HepG2 (cell line): ENCODE measurements around the gene NAA15. TPM values are rescaled to one million over a fixed set of nuclear protein-coding genes. Genes with fewer than 3 reads are reported as not detected.

Experiments
- KDM1A ChIP-seq: IDR thresholded peaks from 2 replicates; pipeline ENCODE4 v1.6.1; 2016; ENCODE audit warnings: missing compliant biosample characterization
- USF2 ChIP-seq, 2 experiments: sonication (generic) in 1 of 2; formaldehyde crosslinking in 1 of 2; IDR thresholded peaks; 2 replicates each; pipeline versions ENCODE4 v1.5.1 to v1.6.1; 2011 to 2020; ENCODE audit warnings: borderline replicate concordance in 1 of 2, low read depth in 1 of 2, low read length in 1 of 2, mild to moderate bottlenecking in 1 of 2, missing genetic modification reagents in 1 of 2, moderate library complexity in 1 of 2
- ZNF101 ChIP-seq: sonication (generic); formaldehyde crosslinking; IDR thresholded peaks from 2 replicates; pipeline ENCODE4 v1.4.0; 2020; ENCODE audit warnings: mild to moderate bottlenecking, low read depth, missing genetic modification reagents, borderline replicate concordance
- ZNF143 ChIP-seq: sonication (generic); formaldehyde crosslinking; IDR thresholded peaks from 2 replicates; pipeline ENCODE4 v1.4.0; 2020; ENCODE audit warnings: missing genetic modification reagents
- ZNF646 ChIP-seq: sonication (generic); formaldehyde crosslinking; IDR thresholded peaks from 2 replicates; pipeline ENCODE4 v1.9.0; 2021; ENCODE audit warnings: mild to moderate bottlenecking, missing genetic modification reagents
- polyA plus RNA-seq, 8 experiments: library from polyadenylated mRNA; depleted of rRNA in 3 of 8; stranded (reverse) in 7 of 8; unstranded in 1 of 8; fragments of >200 nt; fragmentation: Illumina TruSeq in 4 of 8; extraction: Trizol in 4 of 8; gene quantifications; 2 replicates each; pipeline versions ENCODE4 v1.2.1 to v1.2.3, GENCODE V29; 2011 to 2016; ENCODE audit warnings: low read depth in 4 of 8, missing spikeins in 1 of 8, mixed read lengths in 1 of 8; ENCODE audit not compliant: insufficient read depth in 1 of 8
- total RNA-seq, 5 experiments: library from RNA; depleted of rRNA; stranded (reverse); fragments of >200 nt; fragmentation: Illumina TruSeq; extraction: Trizol; gene quantifications; 2 replicates each; pipeline ENCODE4 v1.2.3, GENCODE V29; 2016; ENCODE audit warnings: low read depth in 1 of 5

The NAA15 gene
- total and polyA plus RNA-seq, 2 of the 13 experiments (the other 11 are each of a cell fraction or from before 2014, with no cell fraction given) = 6.2 to 50.2 TPM

- TF ChIP-seq ZNF101 (CRISPR knock-in tag) (no peak), KDM1A (no peak), ZNF646 (CRISPR knock-in tag) (no peak), ZNF143 (no peak), USF2 (IDR thresholded peaks at IDR 0.05; ENCODE audit: low read depth, low read length) (no peak), USF2 (CRISPR knock-in tag; IDR thresholded peaks at IDR 0.05; ENCODE audit: borderline replicate concordance) (no peak)
Measured at GRCh38 chr4:139331185-139331584, 29.9 kb downstream of the NAA15 start (continued).
